Stomach (tissue), 9 donors: Measurements from ENCODE around the gene IFNLR1. TPM values are rescaled to one million over a fixed set of nuclear protein-coding genes. Genes with fewer than 3 reads are reported as not detected.

ENCODE experiments used
- DNase-seq, 2 donors: peaks; one replicate each; pipeline versions ENCODE4 v3.0.0 to v3.0.0-alpha.2; 2013 to 2019
- H3K27ac ChIP-seq, 5 donors: fragments of 200-600 bp in 4 of 5; sonication (generic) in 4 of 5; one replicate each; pipeline ENCODE4 v1.5.1; 2013 to 2019; ENCODE audit warnings: mild to moderate bottlenecking in 1 of 5, moderate library complexity in 1 of 5
- H3K27me3 ChIP-seq, 3 donors: fragments of 200-600 bp; sonication (generic); one replicate each; pipeline ENCODE4 v1.5.1; 2017 to 2019; ENCODE audit warnings: mixed run types in 1 of 3
- H3K36me3 ChIP-seq, 4 donors: fragments of 200-600 bp; sonication (generic); 1 replicate in 3 of 4; 2 replicates in 1 of 4; pipeline ENCODE4 v1.5.1; 2016 to 2019
- H3K4me1 ChIP-seq, 4 donors: fragments of 200-600 bp; sonication (generic); one replicate each; pipeline ENCODE4 v1.5.1; 2016 to 2019
- H3K4me3 ChIP-seq, 4 donors: fragments of 200-600 bp; sonication (generic) in 3 of 4; one replicate each; pipeline ENCODE4 v1.5.1; 2016 to 2019; ENCODE audit warnings: mild to moderate bottlenecking in 1 of 4
- H3K9me3 ChIP-seq, 4 donors: fragments of 200-600 bp; sonication (generic); one replicate each; pipeline ENCODE4 v1.5.1; 2016 to 2019
- EP300 ChIP-seq: sonication (generic); formaldehyde crosslinking; IDR thresholded peaks from one replicate; pipeline ENCODE4 v1.6.1; 2017; ENCODE audit warnings: antibody characterized with exemption
- POLR2A ChIP-seq, 4 donors: fragments of 450-650 bp; IDR thresholded peaks; one replicate each; pipeline ENCODE4 v1.6.1; 2016; ENCODE audit warnings: antibody characterized with exemption in 4 of 4, control low read depth in 2 of 4, mild to moderate bottlenecking in 1 of 4, moderate library complexity in 1 of 4
- POLR2AphosphoS5 ChIP-seq, 3 donors: sonication (generic); formaldehyde crosslinking; IDR thresholded peaks; one replicate each; pipeline ENCODE4 v1.6.1; 2016; ENCODE audit warnings: antibody characterized with exemption in 3 of 3
- WGBS, 5 donors: extraction: QIAGEN DNeasy Blood & Tissue Kit in 3 of 5; methylation state at CpG; one replicate each; pipeline versions ENCODE4 v1.1.5 to v1.1.7; 2013 to 2018; 5-methylcytosine and 5-hydroxymethylcytosine counted together
- intact Hi-C: fragments of 100-400 bp; cut with DNase I; formaldehyde crosslinking; loops from one replicate; pipeline ENCODE4 v1.15.1; 2023; ENCODE audit warnings: low total_unique reads
- polyA plus RNA-seq, 3 donors: library from polyadenylated mRNA; stranded (reverse); fragments of 200-250 nt; gene quantifications; one replicate each; pipeline ENCODE4 v1.2.3, GENCODE V29; 2013
- total RNA-seq, 5 donors: library from RNA; depleted of rRNA; stranded (reverse); fragments of >200 nt; gene quantifications; one replicate each; pipeline versions ENCODE4 v1.1.0 to v1.2.3, GENCODE V29; 2014 to 2016
- TF ChIP-seq, protein P1 (sequence below), 7 experiments: fragments of 450-650 bp in 4 of 7; fragments of 200-600 bp in 3 of 7; sonication (generic) in 3 of 7; IDR thresholded peaks; one replicate each; pipeline ENCODE4 v1.5.1; 2016 to 2019; ENCODE audit warnings: antibody characterized with exemption in 7 of 7, control low read depth in 2 of 7, mild to moderate bottlenecking in 1 of 7
- donor health status: healthy with polysubstance abuse.
- donor health status: Bipolar disorder and iron deficiency.
- donor health status: healthy.

The IFNLR1 gene
- total and polyA plus RNA-seq, 8 donors: 0.31 to 6.1 (median 1.1) TPM; not detected in 1

DNA sequence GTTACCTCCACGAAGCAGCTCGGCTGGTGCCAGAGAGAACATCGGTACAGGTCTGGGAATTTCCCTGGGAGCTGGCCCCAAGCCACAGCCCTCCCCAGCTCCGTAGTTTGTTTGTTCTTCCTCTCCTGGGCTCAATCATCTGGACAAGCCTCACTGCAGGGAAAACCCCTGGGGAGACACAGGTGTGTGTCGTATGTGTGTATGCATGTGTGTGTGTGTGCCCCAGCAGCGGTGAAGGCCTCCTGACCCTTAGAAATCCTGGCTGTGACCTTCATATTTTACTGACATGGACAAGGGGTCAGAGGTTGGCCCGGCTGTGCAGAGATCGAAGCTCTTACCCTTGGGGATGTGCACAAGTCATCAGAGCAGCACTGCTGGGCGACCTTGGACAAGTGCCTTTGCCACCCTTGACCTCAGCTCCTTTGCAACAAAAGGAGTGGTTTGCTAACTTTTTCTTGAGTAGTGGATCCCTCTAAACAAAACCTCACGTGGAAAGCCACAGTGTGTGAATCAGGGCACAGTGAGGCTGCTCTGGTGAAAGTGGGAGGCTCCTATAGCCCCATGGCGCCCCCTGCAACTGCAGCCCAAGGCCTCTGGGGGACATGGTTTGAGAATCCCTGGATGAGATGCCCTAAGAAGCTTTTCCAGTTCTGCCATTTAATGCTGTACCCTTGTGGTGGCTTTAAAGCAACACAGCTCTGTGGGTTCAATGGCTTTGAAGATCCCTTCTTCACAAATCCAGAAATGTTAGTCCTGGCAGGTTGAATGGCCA is 31.9 kb downstream of the IFNLR1 start:
- no peak for TF ChIP-seq POLR2A (IDR thresholded peaks at IDR 0.05)
- no peak for TF ChIP-seq EP300
- TF ChIP-seq POLR2AphosphoS5 (IDR thresholded peaks at IDR 0.05): no peak
- TF ChIP-seq, protein P1, sequence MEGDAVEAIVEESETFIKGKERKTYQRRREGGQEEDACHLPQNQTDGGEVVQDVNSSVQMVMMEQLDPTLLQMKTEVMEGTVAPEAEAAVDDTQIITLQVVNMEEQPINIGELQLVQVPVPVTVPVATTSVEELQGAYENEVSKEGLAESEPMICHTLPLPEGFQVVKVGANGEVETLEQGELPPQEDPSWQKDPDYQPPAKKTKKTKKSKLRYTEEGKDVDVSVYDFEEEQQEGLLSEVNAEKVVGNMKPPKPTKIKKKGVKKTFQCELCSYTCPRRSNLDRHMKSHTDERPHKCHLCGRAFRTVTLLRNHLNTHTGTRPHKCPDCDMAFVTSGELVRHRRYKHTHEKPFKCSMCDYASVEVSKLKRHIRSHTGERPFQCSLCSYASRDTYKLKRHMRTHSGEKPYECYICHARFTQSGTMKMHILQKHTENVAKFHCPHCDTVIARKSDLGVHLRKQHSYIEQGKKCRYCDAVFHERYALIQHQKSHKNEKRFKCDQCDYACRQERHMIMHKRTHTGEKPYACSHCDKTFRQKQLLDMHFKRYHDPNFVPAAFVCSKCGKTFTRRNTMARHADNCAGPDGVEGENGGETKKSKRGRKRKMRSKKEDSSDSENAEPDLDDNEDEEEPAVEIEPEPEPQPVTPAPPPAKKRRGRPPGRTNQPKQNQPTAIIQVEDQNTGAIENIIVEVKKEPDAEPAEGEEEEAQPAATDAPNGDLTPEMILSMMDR (IDR thresholded peaks at IDR 0.05): no peak
- 36 to 61% (median 42%) methylated on average over 10 to 11 of the region's 11 CpGs for WGBS, 5 donors
- no peaks in the 10 kb centered on the region for H3K9me3 ChIP-seq
- H3K27ac ChIP-seq: no peak overlapping the region
- H3K36me3 ChIP-seq: peaks cover 0 to 36% (median 18%) of the 10 kb centered on the region in 4 donors
- H3K4me3 ChIP-seq: no peak overlapping the region
- peak; percentile 55 to 61 for DNase-seq
- H3K27me3 ChIP-seq: peaks cover 0 to 24% (median 0%) of the 10 kb centered on the region in 3 donors
- intact Hi-C loops: no loop called here
- peaks cover 6 to 15% (median 12%) of the 10 kb centered on the region in 4 donors for H3K4me1 ChIP-seq

DNA sequence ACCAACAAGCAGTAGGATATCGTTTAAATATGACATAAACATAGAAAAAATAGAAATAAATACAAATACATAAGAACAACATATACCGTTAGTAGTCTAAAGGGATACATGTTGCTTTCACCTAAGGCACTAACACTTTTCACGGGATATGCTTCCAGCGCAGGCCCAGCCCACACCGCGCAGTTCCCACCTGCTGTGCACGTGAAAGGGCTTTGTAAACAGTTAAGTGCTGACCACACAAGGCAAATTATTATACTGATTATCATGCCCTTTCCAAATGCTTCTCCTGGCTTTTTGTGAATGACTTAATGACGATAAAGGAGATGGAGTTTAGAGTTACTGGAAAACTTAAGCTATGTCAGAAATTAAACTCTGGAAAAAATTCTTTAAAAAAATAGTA is 32.9 kb downstream of the IFNLR1 start:
- intact Hi-C loops: no loop called here
- Histone ChIP-seq H3K4me3 (no peak overlapping the region), H3K36me3 (peaks cover 0 to 28% (median 17%) of the 10 kb centered on the region in 4 donors), H3K27me3 (peaks cover 0 to 34% (median 0%) of the 10 kb centered on the region in 3 donors), H3K27ac (no peak overlapping the region), H3K9me3 (no peaks in the 10 kb centered on the region), H3K4me1 (peaks cover 11 to 23% (median 17%) of the 10 kb centered on the region in 4 donors)
- WGBS, 5 donors: 67 to 83% (median 77%) methylated on average over 8 of the region's 8 CpGs
- no peak for DNase-seq
- TF ChIP-seq POLR2AphosphoS5 (IDR thresholded peaks at IDR 0.05) (no peak), POLR2A (IDR thresholded peaks at IDR 0.05) (no peak), EP300 (no peak)
- TF ChIP-seq, protein P1 (IDR thresholded peaks at IDR 0.05): no peak

DNA sequence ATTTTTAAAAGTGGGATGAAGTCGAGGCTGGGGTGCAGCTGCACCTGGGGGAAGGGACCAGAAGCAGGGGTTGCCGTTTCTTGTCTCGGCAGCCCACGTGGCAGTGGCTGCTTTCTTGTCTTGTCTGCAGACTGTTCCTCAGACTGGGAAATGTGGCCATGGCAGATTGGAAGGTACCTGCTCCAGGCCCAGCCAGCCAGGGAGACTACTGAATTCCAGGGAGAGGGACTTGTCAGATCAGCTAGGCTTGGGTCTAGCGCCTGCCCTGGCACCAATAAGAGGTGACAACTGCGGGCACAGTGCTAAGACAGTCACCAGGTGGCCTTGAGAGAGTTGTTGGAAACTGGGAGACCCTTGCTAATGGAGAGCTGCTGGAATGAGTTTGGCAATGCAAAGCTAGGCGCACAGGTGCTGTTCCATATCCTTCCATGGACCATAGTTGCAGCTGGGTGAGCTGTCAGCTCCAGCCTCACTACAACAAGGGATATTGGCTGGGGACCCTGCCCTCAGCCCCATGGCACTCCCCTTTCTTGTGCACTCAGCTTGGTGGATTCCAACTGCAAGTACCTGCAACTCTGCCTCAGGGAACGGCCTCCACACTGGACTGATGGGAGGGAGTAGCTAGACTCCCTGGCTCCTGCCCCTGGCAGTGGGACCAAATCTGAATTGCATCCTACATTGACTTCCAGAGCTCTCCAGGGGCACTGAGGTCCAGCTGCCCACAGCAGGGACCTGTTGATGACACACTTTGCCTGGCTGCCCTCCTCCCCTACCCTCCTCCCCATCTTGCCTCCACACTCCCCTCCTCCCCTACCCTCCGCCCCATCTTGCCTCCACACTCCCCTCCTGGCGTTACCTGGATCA is 34.2 kb downstream of the IFNLR1 start:
- Histone ChIP-seq H3K27me3 (peaks cover 0 to 36% (median 0%) of the 10 kb centered on the region in 3 donors), H3K4me3 (no peak overlapping the region), H3K27ac (no peak overlapping the region), H3K9me3 (no peaks in the 10 kb centered on the region), H3K36me3 (peaks cover 0 to 15% (median 11%) of the 10 kb centered on the region in 4 donors), H3K4me1 (peaks cover 11 to 23% (median 17%) of the 10 kb centered on the region in 4 donors)
- no peak for DNase-seq
- intact Hi-C loops: no loop called here
- WGBS, 5 donors: 82 to 87% (median 84%) methylated on average over 10 of the region's 10 CpGs
- no peak for TF ChIP-seq POLR2A (IDR thresholded peaks at IDR 0.05)
- no peak for TF ChIP-seq POLR2AphosphoS5 (IDR thresholded peaks at IDR 0.05)
- TF ChIP-seq, protein P1 (IDR thresholded peaks at IDR 0.05): no peak
- no peak for TF ChIP-seq EP300

DNA sequence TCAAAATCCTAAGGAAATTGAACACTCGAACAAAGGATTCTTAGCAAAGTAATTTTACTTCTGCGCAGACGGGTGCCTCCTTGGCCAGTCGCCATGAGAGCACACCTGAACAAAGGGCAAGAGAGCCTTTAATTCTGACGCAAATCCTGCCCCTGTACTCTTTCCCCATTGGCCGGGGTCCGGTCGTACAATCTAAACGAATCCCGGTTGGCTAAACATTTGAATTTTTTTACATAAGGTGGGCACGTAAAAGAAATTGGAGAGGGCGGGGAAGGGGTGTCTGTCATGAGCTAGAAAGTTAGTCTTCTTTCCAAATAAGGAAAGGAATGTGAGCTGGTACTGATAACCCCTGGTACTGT is 35.9 kb downstream of the IFNLR1 start:
- peak overlapping the region in 1 of 4 donors; percentile 14 for H3K4me3 ChIP-seq
- H3K4me1 ChIP-seq: peaks cover 11 to 23% (median 17%) of the 10 kb centered on the region in 4 donors
- no peaks in the 10 kb centered on the region for H3K9me3 ChIP-seq
- H3K27ac ChIP-seq: no peak overlapping the region
- peaks cover 0 to 36% (median 0%) of the 10 kb centered on the region in 3 donors for H3K27me3 ChIP-seq
- DNase-seq: peak; percentile 53 to 81
- no peak for TF ChIP-seq POLR2AphosphoS5 (IDR thresholded peaks at IDR 0.05)
- no peak for TF ChIP-seq POLR2A (IDR thresholded peaks at IDR 0.05)
- no peak for TF ChIP-seq EP300
- TF ChIP-seq, protein P1 (IDR thresholded peaks at IDR 0.05): no peak
- 6 to 15% (median 7%) methylated on average over 12 of the region's 12 CpGs for WGBS, 5 donors
- H3K36me3 ChIP-seq: no peaks in the 10 kb centered on the region
- intact Hi-C loops: no loop called here
